ENCODE data around the gene TUT7.

- no peak for TF ChIP-seq CREB1 (IDR thresholded peaks at IDR 0.05; ENCODE audit: low read depth)
- TF ChIP-seq RAD21 (IDR thresholded peaks at IDR 0.05; ENCODE audit: insufficient read depth, low read depth, low read length), result no peak
- no peak for TF ChIP-seq CTCF (IDR thresholded peaks at IDR 0.05 in 2 of 3, conservative IDR thresholded peaks at IDR 0.05 in 1 of 3; ENCODE audit: control insufficient read depth in 2 of 3, extremely low read depth in 1 of 3, insufficient read depth in 1 of 3, low read depth in 3 of 3, low read length in 3 of 3)
- no peak for TF ChIP-seq RCOR1 (conservative IDR thresholded peaks at IDR 0.05; ENCODE audit: low read depth, low read length)
- no peak for TF ChIP-seq SP1 (IDR thresholded peaks at IDR 0.05; ENCODE audit: low read depth, low read length)
Measured at GRCh38 chr9:86238861-86239770, 115.1 kb downstream of the TUT7 start.
